Measurements from ENCODE around the gene STIM1. TPM values are rescaled to one million over a fixed set of nuclear protein-coding genes. Genes with fewer than 3 reads are reported as not detected.

STIM1 gene
- total and polyA plus RNA-seq, 4 donors = 12.1 to 56.4 (median 41.2) TPM

DNA sequence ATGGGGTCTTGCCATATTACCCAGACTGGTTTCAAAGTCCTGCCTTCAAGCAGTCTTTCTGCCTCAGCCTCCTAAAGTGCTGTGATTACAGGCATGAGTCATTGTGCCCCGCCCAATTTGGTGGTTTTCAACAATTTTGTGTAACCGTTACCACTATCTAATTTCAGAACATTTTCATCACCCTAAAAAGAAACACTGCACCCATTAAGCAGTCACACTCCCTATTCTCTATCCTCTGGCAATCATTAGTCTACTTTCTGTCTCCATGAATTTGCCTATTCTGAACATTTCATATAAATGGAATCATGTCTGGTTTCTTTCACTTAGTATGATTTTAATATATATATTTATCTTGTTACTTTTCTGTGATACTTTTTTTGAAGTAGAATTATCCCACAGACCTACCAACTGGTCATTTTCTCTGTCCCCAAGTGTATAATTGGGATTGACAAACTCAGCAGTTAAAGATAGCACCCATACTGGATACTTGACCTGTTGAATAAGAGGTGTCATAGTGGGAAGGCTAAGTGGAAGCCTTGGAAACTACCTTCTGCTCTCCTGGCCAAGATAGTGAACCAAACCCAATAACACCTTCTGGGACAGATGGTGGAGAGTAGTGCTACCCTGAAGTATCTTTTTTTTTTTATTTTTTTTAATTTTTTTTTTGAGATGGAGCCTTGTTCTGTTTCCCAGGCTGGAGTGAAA, 64.8 kb downstream of the STIM1 start:
- no peak for TF ChIP-seq CTCF (IDR thresholded peaks at IDR 0.05; ENCODE audit: control extremely low read depth, extremely low read depth)
- ATAC-seq (ENCODE audit: insufficient read depth, low FRiP score) = peak; percentile 53
- DNase-seq = no peak
- H3K4me1 ChIP-seq (ENCODE audit: control insufficient read depth in 5 of 5, insufficient read depth in 5 of 5, low read length in 5 of 5) = peaks cover 0 to 4% (median 0%) of the 10 kb centered on the region in 5 donors
- WGBS, 2 donors = 27 to 45% methylated on average over 2 of the region's 2 CpGs
- H3K9ac ChIP-seq (ENCODE audit: insufficient read depth in 1 of 2, low read length in 2 of 2) = no peak overlapping the region
- no peaks in the 10 kb centered on the region for H3K27me3 ChIP-seq (ENCODE audit: control insufficient read depth in 3 of 3, insufficient read depth in 3 of 3, low read length in 2 of 3)
- H3K4me3 ChIP-seq = no peak overlapping the region
- no peaks in the 10 kb centered on the region for H3K36me3 ChIP-seq (ENCODE audit: control insufficient read depth in 4 of 4, insufficient read depth in 4 of 4, low read length in 4 of 4)
- H3K9me3 ChIP-seq (ENCODE audit: control insufficient read depth in 4 of 4, insufficient read depth in 3 of 4, low read length in 3 of 4) = no peaks in the 10 kb centered on the region
- no peak overlapping the region for H3K27ac ChIP-seq (ENCODE audit: low read depth in 1 of 2, low read length in 1 of 2)

- TF ChIP-seq CTCF (IDR thresholded peaks at IDR 0.05; ENCODE audit: control extremely low read depth, extremely low read depth) = no peak
- no peaks in the 10 kb centered on the region for H3K9me3 ChIP-seq (ENCODE audit: control insufficient read depth in 4 of 4, insufficient read depth in 3 of 4, low read length in 3 of 4)
- DNase-seq = no peak
- 96 to 100% methylated on average over 1 of the region's 1 CpG for WGBS, 2 donors
- H3K9ac ChIP-seq (ENCODE audit: insufficient read depth in 1 of 2, low read length in 2 of 2) = no peak overlapping the region
- H3K27me3 ChIP-seq (ENCODE audit: control insufficient read depth in 3 of 3, insufficient read depth in 3 of 3, low read length in 2 of 3) = no peaks in the 10 kb centered on the region
- no peaks in the 10 kb centered on the region for H3K36me3 ChIP-seq (ENCODE audit: control insufficient read depth in 4 of 4, insufficient read depth in 4 of 4, low read length in 4 of 4)
- H3K4me1 ChIP-seq (ENCODE audit: control insufficient read depth in 5 of 5, insufficient read depth in 5 of 5, low read length in 5 of 5) = peaks cover 0 to 5% (median 2%) of the 10 kb centered on the region in 5 donors
- no peak overlapping the region for H3K27ac ChIP-seq (ENCODE audit: low read depth in 1 of 2, low read length in 1 of 2)
- no peak overlapping the region for H3K4me3 ChIP-seq
- ATAC-seq (ENCODE audit: insufficient read depth, low FRiP score) = no peak
Measured at GRCh38 chr11:3922056-3922455, 66.6 kb downstream of the STIM1 start.

- no peak for ATAC-seq (ENCODE audit: insufficient read depth, low FRiP score)
- H3K4me3 ChIP-seq = no peak overlapping the region
- no peak for TF ChIP-seq CTCF (IDR thresholded peaks at IDR 0.05; ENCODE audit: control extremely low read depth, extremely low read depth)
- no peak overlapping the region for H3K9ac ChIP-seq (ENCODE audit: insufficient read depth in 1 of 2, low read length in 2 of 2)
- no peaks in the 10 kb centered on the region for H3K36me3 ChIP-seq (ENCODE audit: control insufficient read depth in 4 of 4, insufficient read depth in 4 of 4, low read length in 4 of 4)
- H3K9me3 ChIP-seq (ENCODE audit: control insufficient read depth in 4 of 4, insufficient read depth in 3 of 4, low read length in 3 of 4) = no peaks in the 10 kb centered on the region
- no peaks in the 10 kb centered on the region for H3K27me3 ChIP-seq (ENCODE audit: control insufficient read depth in 3 of 3, insufficient read depth in 3 of 3, low read length in 2 of 3)
- WGBS, 2 donors = 82 to 85% methylated on average over 1 of the region's 1 CpG
- no peak for DNase-seq
- peaks cover 0 to 18% (median 3%) of the 10 kb centered on the region in 5 donors for H3K4me1 ChIP-seq (ENCODE audit: control insufficient read depth in 5 of 5, insufficient read depth in 5 of 5, low read length in 5 of 5)
- no peak overlapping the region for H3K27ac ChIP-seq (ENCODE audit: low read depth in 1 of 2, low read length in 1 of 2)
Measured at GRCh38 chr11:3925513-3925912, 70.0 kb downstream of the STIM1 start.
